NCI-H82 treated with DMSO at 0.1 percent for 48 hours (cell line): ENCODE measurements around the gene ACACA.
"Not testable (repeated sequence)": the region's sequence is repeated elsewhere in the genome, so short reads cannot be mapped to it uniquely, and the experiment has no call there.

ENCODE experiments used
- DNase-seq: peaks from one replicate; lab custom pipeline; 2025; ENCODE audit not compliant: unreplicated experiment; lab: John Stamatoyannopoulos, UW

Gene ACACA

DNA sequence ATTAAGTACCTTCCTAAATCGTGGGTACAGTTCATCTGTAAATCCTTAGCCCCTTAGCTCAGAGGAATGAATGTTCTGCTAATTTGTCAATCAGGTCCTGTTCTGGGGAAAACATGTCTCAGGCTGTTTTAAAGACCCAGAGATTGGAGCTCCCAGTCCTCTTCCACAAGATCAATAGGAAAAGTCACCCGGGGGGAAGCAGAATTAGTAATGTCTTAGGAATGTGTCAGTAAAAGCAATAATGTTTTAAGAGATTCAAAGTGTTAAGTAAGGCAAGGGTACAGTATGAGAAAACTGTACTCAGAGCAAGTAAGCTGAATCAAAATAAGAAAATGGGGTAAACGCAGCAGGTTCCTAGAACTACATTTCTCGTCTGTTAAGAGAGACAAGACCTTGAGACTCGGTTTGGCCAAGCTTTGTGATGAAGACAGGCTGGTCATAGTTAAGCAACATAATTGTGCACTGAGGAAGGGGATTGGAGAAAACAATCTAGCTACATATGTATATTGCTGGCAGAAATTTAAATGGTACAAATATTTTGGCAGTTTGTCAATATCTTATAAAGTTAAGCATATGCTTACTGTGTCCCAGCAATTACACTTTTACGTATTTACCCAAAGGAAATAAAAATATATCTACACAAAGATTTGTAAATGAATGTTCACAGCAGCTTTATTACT is 223.7 kb downstream of the ACACA start:
- DNase-seq = no peak

DNA sequence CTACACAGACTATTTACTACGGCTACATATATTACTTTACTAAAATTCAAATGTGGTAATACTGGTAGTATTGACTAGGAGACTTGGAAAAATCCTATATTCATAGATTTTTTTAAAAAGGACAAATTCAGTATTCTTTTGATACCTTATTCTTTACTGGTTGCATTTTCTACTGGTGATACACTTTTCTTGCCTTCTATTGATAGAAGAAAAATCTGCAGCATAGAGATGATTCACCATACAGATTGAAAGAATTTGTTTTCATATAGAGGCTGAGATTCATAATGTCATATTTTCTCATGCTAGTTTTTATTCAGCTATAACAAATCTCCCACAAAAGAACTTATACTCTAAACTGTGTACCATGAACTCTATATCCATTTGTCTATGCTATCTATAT is 226.3 kb downstream of the ACACA start:
- DNase-seq = no peak

- no peak for DNase-seq
Measured at GRCh38 chr17:37179893-37180292, 226.7 kb downstream of the ACACA start.

DNA sequence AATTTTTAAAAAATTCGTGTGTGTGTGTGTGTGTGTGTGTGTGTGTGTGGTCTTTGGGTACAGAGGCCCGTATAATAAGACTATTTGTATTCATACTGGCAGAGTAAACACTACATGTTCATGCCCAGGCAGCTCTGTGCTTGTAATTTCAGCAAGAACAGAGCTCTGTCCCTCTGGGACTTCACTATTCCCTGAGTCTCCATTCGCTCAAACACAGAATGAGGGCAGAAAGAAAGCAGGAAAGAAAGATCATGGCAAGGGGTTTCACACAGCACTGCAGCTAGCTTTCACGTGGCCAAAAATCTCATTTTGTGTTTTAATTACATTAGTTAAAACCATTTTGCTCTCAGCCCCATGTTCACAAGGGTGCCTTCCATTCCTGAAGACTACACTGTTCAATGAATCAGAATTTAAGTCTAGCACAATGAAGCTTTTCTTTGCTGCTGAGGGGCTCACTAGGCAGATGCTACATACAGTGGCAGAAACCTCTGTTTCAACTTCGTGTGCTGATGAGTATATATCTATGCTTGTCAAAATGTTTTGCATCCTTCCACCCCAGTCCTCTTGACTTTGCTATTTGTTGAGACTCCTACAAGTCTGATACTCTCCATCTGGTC is 229.3 kb downstream of the ACACA start:
- DNase-seq = no peak

DNA sequence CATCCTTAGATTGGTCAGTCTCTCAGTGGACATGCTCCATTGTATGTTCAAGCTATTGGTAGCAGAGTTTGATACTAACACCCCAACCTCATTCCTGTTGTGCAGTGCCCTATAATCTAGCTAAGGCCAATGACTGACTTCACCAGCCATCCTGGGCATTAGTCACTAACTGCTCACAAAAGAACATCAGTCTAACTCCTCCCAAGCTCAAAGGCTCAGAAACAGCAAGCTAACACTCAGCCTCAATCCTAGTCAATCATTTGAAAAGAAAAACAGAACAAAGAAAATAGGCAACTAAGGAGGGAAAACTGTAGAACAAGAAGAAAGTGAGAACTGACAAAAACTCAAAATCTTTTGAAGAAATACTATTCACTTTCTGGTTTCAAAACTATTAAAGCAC is 229.9 kb downstream of the ACACA start:
- DNase-seq = no peak

- no peak for DNase-seq
Measured at GRCh38 chr17:37174205-37174604, 232.4 kb downstream of the ACACA start.

GRCh38 chr17:37170881-37171425 is 235.7 kb downstream of the ACACA start:
- DNase-seq = no peak

GRCh38 chr17:37168731-37169353 is 237.8 kb downstream of the ACACA start:
- DNase-seq = no peak

- DNase-seq = no peak
Measured at GRCh38 chr17:37167756-37168155, 238.9 kb downstream of the ACACA start.

DNA sequence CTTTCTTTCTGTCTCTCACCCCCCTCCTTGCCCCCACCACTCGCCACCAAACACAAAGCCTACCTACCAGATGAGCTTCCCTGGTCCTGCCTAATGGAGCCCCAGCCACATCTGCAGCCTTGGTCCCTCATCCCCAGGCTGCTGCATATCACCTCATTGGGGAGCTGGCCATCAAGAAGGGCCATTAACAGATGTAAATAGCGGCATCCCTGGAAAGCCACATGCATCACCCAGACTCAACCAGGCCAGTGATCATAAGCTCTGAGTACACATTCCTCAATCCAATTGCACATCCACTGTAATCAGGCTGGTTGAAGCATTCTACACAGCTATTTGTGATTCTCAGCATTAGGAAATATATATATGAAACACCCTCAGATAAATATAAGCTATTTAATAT is 242.6 kb downstream of the ACACA start:
- no peak for DNase-seq

GRCh38 chr17:37162800-37163199 is 243.8 kb downstream of the ACACA start:
- no peak for DNase-seq

DNA sequence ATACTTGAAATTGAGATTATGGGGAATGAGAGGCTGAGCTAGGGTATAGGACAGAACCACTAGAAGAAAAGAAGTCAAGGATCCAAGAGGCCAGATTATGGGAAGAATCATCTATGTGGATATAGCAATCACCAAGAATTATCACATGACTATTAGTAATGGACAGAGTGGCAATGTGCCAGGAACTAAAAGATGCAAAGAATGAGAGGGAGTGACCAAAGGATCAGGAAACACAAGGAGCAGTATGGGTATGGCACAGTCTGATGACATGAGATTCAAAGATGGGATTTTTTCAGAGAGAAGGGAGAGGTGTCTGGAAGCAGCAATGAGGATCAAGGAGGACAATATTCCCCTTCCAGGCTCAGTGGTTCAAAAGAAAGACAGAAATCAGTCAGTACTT is 245.7 kb downstream of the ACACA start:
- no peak for DNase-seq

DNA sequence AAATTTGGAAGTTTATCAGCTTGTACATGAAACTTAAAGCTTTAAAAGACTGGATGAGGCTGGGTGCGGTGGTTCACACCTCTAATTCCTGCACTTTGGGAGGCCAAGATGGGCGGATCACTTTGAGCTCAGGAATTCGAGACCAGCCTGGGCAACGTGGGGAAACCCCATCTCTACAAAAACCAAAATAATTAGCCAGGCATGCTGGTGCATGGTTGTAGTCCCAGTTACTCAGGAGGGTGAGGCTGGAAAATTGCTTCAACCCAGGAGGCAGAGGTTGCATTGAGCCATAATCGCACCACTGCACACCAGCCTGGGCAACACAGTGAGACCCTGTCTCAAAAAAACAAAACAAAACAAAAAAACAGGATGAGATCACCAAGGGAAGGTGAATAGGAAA is 248.3 kb downstream of the ACACA start:
- no peak for DNase-seq

DNA sequence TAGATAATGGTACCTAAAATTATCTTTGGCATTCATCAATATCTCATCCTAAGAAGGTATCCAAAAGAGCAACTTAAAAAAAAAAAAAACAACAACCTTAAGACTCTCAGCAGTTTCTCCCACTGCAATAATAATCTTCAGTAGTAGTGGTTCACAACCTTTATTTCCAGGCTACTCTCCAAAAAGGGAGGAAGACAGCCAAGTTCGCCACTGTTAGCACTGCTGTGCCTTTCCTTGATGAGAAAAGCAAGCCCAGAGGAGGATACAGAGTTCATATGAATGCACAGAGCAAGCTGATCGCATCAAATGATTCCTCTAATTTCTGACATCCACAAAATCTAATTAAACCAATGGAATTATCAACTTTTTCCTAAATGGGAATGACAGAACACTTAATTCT is 258.5 kb downstream of the ACACA start:
- no peak for DNase-seq

- no peak for DNase-seq
Measured at GRCh38 chr17:37147301-37147812, 259.3 kb downstream of the ACACA start.

GRCh38 chr17:37146086-37147064 is 260.3 kb downstream of the ACACA start:
- no peak for DNase-seq

DNA sequence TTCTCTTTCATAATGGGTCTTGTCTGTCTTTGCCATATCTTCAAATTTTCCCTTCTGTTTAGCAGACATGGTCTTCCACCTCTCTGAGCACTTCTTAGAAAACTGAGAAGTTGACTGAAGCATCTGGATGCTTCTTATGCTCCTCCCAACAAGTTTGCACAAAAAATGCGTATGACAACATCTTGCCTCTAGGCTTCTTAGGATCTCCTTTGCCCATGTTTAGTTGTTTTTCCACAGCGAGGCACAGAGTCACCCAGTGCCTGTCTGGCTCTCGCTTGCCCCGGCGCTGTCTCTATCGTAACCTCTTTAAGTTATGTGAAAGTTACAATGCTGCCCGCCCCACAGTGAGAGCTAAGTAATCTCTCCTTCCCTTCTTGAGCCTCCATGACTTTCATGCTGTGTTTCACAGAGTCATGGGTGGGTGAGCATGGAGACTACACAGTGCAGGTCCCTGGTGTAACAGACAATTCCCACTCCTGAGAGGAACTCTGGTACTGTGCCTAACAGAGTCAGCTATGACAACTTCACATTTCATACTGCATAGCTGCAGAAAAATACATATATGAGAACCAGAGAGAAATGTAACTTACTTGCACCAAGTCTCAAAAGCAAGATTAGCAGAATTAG is 262.4 kb downstream of the ACACA start:
- DNase-seq = no peak

- DNase-seq = not testable (repeated sequence)
Measured at GRCh38 chr17:37143558-37143957, 263.1 kb downstream of the ACACA start.

- DNase-seq = no peak
Measured at GRCh38 chr17:37142294-37142896, 264.2 kb downstream of the ACACA start.

GRCh38 chr17:37138571-37139120 is 268.0 kb downstream of the ACACA start:
- DNase-seq = no peak
